Fibroblast of skin of scalp (primary cell): ENCODE measurements around the gene ABCG2.

Experiments
- DNase-seq: peaks from one replicate; pipeline ENCODE4 v3.0.0-alpha.2; 2013

ABCG2 gene

DNA sequence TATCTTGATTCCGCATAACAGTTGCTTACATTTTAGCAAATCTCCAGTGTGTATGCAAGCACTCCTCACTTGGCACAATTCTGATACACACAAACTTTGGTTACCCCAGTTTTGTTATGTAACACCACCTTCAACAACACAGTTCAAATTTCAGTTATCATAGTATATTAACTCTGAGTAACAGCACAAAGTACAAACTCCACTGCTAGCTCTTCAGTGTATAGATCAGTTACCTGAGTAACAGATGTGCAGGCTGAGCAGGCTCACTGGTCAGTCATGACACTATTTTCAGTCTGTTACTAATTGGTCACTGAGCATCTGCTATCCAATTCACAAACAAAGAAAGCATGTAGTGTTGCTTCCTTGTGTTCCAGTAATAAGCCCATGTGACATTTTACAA, 95.6 kb downstream of the ABCG2 start:
- DNase-seq = no peak

DNA sequence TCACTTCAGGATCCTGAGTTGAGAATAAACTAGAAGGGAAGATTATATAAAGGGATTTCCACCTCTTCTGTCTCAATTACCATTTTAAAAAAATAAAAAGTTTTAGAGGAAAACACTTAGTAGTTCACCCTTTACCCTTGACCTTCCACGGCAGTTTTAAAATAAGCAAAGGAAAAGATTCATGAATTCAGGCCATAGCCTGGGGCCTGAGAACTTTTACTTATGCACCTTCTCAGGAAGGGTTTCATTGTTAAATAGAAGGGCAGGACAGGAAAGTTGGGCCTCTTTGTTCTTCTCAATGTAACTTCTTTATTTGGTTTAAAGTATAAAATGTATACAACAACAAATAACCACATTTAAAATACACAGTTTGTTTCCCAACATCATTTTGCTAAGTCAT, 96.1 kb downstream of the ABCG2 start:
- DNase-seq = no peak

DNA sequence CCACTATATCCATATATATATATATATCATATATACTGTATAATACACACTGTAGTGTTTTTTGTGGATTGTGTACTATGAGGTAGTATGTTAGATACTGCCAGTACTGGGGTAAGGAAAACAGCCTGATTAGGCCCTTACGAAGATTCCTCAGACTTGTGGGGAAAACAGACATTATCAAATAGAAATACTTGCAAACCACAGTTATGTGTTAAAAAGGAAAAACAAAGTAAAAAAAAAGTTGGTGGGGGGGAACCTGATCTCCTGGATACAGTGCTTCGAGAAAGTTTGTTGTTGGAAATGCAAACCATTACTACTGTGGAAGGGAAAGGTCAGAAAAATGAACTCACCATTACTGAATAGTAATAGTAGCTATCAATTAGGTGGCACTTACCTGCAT, 98.0 kb downstream of the ABCG2 start:
- DNase-seq = no peak

DNA sequence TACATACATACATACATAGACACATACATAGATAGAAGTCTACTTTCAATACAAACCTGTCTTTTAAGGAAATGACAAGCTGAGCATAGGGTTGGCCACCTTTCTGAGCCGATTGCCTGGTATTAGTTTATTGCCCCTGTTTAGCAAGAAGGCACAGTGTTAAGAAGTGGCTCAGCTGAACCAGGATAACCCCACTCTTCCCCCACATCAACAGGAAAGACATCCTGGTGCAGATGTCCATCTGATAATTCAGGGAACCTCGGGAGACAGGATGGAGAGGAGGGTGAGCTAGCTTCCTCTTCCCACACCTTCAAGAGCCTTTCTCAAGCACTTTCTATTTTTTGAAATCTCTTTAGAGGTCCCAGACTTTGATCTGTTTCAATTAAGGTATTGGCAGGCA, 98.7 kb downstream of the ABCG2 start:
- no peak for DNase-seq

DNA sequence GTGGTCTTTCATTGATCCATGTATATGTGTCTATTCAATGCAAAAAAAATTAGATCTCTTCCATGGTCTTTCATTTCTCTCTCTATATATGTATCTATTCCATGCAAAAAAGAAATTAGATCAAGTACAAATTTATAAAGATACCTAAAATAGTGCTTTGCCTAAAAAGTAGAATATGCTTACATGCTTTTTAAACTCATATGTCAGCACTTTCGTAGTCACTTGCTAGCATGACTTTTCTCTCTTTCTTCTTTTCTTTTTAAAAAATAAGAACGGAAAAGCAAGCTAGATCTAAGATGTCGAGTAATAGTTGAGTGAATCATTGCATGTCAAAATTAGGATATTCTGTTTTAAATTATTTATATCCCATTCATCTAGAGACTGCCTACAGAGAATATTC, 100.1 kb downstream of the ABCG2 start:
- no peak for DNase-seq

DNA sequence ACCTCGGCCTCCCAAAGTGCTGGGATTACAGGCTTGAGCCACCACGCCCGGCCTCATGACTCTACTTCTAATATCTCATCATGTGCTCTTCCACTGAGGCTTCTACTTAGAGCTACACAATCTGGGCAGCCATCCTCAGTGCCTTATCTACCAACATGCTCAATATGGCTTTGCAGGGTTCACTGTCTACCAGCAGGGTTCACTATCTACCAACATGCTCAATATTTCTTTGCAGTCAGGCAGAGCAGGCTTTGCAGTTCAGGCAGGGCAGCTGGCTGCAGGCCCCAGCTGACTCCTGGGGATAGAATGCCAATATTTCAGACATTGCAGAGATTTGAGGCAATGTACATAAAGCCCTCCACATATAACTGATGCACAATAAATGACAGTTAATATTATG, 103.5 kb downstream of the ABCG2 start:
- DNase-seq = peak; percentile 28

DNA sequence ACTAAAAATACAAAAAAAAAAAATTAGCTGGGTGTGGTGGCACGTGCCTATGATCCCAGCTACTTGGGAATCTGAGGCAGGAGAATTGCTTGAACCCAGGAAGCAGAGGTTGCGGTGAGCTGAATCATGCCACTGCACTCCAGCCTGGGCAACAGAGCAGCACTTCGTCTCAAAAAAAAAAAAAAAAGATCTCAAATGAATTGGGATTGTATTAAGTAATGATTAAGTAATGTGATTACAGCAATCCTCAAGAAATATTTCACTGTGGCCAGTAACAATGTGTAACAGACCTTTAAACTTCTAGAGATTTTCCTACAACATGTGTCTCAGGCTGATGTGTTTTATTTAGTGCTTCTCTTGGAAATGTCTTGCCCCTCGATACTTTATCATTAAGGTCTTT, 104.2 kb downstream of the ABCG2 start:
- DNase-seq = no peak

DNA sequence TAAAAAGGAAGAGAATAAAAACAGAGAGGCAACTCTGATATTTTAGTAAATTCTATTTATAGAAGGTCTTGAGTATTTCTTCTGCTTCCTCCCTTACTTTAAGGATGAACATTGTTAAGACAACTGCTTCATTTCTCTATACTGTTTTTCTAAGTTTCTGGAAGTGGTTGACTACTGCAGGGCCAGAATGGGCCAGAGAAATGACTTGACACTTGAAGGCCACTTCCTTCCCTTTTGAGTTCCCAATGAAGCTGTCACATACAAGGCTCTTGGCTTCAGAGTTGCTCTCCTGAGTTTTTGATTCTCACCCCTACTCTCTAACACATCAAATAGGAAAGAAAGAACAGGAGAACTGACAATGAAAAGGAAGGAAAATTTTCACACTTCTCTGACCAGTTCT, 113.4 kb downstream of the ABCG2 start:
- no peak for DNase-seq

DNA sequence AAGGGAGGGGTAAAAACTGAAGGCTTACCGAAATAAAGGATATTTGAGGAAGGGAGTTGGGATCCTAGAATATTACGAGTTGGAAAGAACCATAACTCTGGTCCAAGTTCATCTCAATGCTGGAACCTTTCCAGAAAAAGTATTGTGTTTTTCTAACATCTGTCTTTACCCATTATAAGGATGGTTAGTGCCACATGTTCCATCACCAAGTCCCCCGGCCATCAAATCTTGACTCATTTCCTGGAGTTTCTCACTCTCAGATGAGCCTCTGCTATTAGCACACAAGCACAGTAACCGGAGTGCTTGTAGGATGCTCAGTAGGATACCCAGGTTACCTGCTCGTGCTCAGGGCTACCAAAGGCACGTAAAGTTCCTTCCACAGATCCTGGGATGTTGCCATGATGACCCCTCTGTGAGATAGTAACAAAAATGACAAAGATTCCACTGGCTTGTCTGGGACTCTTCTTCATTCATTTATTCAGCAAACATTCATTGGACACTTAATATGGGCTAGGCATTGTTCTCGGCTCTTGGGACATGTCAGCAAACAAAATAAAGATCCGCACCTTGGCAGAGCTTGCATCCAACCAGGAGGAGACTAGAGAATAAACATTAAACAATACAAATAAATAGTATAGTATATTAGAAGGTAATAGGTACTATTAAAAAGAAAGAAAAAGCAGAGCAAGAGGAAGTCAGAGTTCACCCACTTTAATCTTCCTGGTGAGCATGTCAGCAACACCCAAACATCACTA, 114.7 kb downstream of the ABCG2 start:
- DNase-seq = no peak

DNA sequence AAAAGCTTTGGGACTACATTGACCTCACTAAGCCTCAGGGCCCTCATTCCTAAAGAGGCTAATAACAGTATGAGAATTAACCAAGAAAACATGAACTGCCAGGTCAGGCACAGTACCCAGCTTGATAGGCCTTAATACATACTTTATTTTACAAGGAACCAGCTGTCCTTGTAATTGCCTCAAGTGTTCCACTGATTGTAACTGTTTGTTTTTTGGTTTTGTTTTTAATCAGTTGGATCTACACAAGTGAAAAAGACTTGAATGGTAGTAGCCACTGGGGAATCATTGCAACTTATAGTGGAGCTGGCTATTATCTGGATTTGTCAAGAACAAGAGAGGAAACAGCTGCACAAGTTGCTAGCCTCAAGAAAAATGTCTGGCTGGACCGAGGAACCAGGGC, 115.4 kb downstream of the ABCG2 start:
- DNase-seq = no peak

DNA sequence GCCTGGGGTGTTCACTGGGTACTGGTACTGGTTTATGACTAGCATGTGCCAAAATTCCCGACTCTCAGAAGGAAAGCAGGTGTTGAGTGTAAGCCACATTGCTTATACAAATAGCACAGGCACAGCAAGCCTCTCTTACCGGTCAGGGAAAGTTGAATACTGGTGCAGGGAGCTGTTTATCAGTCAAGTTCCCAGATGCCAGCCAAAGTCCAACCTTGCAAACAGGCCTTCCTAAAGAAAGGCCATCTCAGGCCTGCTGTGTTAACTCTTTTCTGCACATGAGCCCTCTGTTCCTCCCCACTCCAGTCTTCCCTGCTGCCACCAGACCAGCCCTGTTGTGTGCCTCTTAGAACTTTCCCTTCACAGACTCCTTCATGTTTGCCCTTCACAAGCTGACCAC, 116.8 kb downstream of the ABCG2 start:
- DNase-seq = no peak

DNA sequence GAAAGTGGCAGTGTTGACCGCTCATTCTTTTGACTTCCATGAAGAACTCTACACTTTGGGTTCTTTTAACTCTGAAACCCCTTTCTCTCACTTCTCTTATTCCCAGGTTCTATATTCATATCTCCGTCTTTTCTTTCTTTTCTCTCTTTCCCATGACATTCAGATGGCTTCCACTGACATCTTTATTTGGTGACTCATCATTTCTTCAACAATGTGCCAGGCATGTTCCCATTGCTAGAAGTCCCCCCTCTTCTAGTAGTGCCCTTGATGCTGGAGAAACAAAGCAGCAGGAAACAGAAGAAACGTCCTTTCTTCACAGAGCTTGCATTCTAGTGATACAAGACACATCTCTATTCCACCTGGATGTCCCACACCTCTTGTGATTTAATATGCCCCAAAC, 117.7 kb downstream of the ABCG2 start:
- peak; percentile 17 for DNase-seq
